ENCODE results near the gene KL.

- no peak for TF ChIP-seq SIN3A (IDR thresholded peaks at IDR 0.05; ENCODE audit: borderline replicate concordance, insufficient read depth, low read length)
- TF ChIP-seq REST (IDR thresholded peaks at IDR 0.05; ENCODE audit: insufficient read depth in 1 of 2, low read depth in 2 of 2, low read length in 2 of 2), result no peak
- no peak for TF ChIP-seq FOXP2 (optimal IDR thresholded peaks at IDR 0.05; ENCODE audit: borderline replicate concordance, extremely low read depth, extremely low read length, insufficient read depth)
- no peak for TF ChIP-seq POLR2AphosphoS5 (IDR thresholded peaks at IDR 0.05; ENCODE audit: low read depth, low read length)
- no peak for TF ChIP-seq TAF1 (IDR thresholded peaks at IDR 0.05; ENCODE audit: borderline replicate concordance, insufficient read depth, low read length)
These were observed 7.1 kb upstream of the KL start for GRCh38 chr13:33008946-33009722.

Measured in PFSK-1 (cell line).